ENCODE data around the gene MEIOSIN. TPM values are rescaled to one million over a fixed set of nuclear protein-coding genes. Genes with fewer than 3 reads are reported as not detected.

Gene MEIOSIN
- total and polyA plus RNA-seq, 2 donors (not counting 1 experiment from before 2014, with no cell fraction given), result not detected

- 100% methylated on average over 1 of the region's 10 CpGs for WGBS (ENCODE audit: insufficient coverage)
- no peak overlapping the region for H3K4me3 Mint-ChIP-seq
- POLR2A ChIA-PET, result no interaction called here
Measured at GRCh38 chr19:45710356-45711130, 22.7 kb upstream of the MEIOSIN start.

More at GRCh38 chr19:45710356-45711130, 22.7 kb upstream of the MEIOSIN start:
- Histone ChIP-seq H3K9ac (ENCODE audit: low read length) (no peak overlapping the region), H3K79me2 (ENCODE audit: control insufficient read depth, insufficient read depth, low read length) (peaks cover 67% of the 10 kb centered on the region), H3K4me2 (replicated peaks; ENCODE audit: low read depth, low read length, poor library complexity, severe bottlenecking) (no peak overlapping the region), H3K27me3 (replicated peaks in 1 of 4; ENCODE audit: control extremely low read depth in 1 of 4, control insufficient read depth in 3 of 4, insufficient read depth in 4 of 4, low read length in 3 of 4) (no peaks in the 10 kb centered on the region), H3K4me1 (ENCODE audit: control insufficient read depth in 2 of 2, insufficient read depth in 2 of 2, low read length in 2 of 2) (peaks cover 14 to 24% of the 10 kb centered on the region in 2 donors), H2AFZ (ENCODE audit: insufficient read depth, low read depth, low read length, poor library complexity, severe bottlenecking) (no peak overlapping the region), H3K4me3 (ENCODE audit: control extremely low read depth in 1 of 5, extremely low read depth in 1 of 5, insufficient read depth in 1 of 5, low read depth in 2 of 5, low read length in 4 of 5) (no peak overlapping the region), H3K36me3 (replicated peaks in 1 of 2; ENCODE audit: control extremely low read depth in 1 of 2, control insufficient read depth in 1 of 2, extremely low read depth in 1 of 2, insufficient read depth in 2 of 2, low read length in 1 of 2) (peaks cover 0 to 18% of the 10 kb centered on the region in 2 experiments), H4K20me1 (ENCODE audit: control insufficient read depth, insufficient read depth, low read length, poor library complexity, severe bottlenecking) (peaks cover 32% of the 10 kb centered on the region), H3K9me3 (ENCODE audit: control extremely low read depth in 1 of 3, control insufficient read depth in 2 of 3, insufficient read depth in 1 of 3, low read length in 2 of 3) (no peaks in the 10 kb centered on the region), H3K27ac (ENCODE audit: low read length in 2 of 2) (no peak overlapping the region)
- H3K27me3 Mint-ChIP-seq, result no peaks in the 10 kb centered on the region
- H3K27ac Mint-ChIP-seq, result no peak overlapping the region
- no peak for ATAC-seq (ENCODE audit: low read depth)
- CTCF ChIA-PET, result interaction anchor here (0.6 to 1.1 kb wide), 4 partner anchors 18 to 309 kb away, joined by 3 to 4 read pairs (median 3); partner anchors contain the start of genes FBXO46 and QPCTL
- TF ChIP-seq EZH2 (IDR thresholded peaks at IDR 0.05; ENCODE audit: borderline replicate concordance, insufficient read depth, low read depth, low read length, poor library complexity, severe bottlenecking) (no peak), CTCF (IDR thresholded peaks at IDR 0.05) (no peak)
- intact Hi-C loops (cut with micrococcal nuclease), result no loop called here
- DNase-seq, result no peak
- no peaks in the 10 kb centered on the region for H3K9me3 Mint-ChIP-seq (ENCODE audit: insufficient read depth)
- peaks cover 38% of the 10 kb centered on the region for H3K4me1 Mint-ChIP-seq

Data from B cell (primary cell).